H1 (cell line): ENCODE measurements around the gene PKMYT1. TPM values are rescaled to one million over a fixed set of nuclear protein-coding genes. Genes with fewer than 3 reads are reported as not detected.

Experiments
- BACH1 ChIP-seq: IDR thresholded peaks from 2 replicates; pipeline ENCODE4 v1.6.1; 2012; ENCODE audit warnings: low read length, improper control_type of control experiment
- CHD1 ChIP-seq: IDR thresholded peaks from 2 replicates; pipeline ENCODE4 v1.6.1; 2012; ENCODE audit warnings: low read depth, low read length, improper control_type of control experiment
- SIRT6 ChIP-seq: IDR thresholded peaks from one replicate; pipeline ENCODE4 v1.7.1; 2012; ENCODE audit warnings: low read length, inconsistent platforms
- TEAD4 ChIP-seq: IDR thresholded peaks from 2 replicates; pipeline ENCODE4 v1.6.1; 2012; ENCODE audit warnings: low read depth, low read length, inconsistent platforms, mixed read lengths
- polyA plus RNA-seq, 7 experiments: library from polyadenylated mRNA; depleted of rRNA in 3 of 7; stranded (reverse) in 5 of 7; unstranded in 2 of 7; fragments of >200 nt in 5 of 7; fragments of 200-250 nt in 2 of 7; gene quantifications; 1 replicate in 5 of 7; 2 replicates in 1 of 7; 4 replicates in 1 of 7; pipeline versions ENCODE4 v1.2.1 to v1.2.3, GENCODE V29; 2011 to 2013; ENCODE audit warnings: missing spikeins in 2 of 7, mixed read lengths in 2 of 7
- total RNA-seq: library from RNA; stranded (reverse); fragmentation: NEBNext Ultra II Directional; extraction: Animal tissue kit (Norgen Biotek cat#: 25700); gene quantifications from 2 replicates; pipeline ENCODE4 v1.2.1, GENCODE V29; 2021
- TF ChIP-seq, protein P1 (sequence below): IDR thresholded peaks from 2 replicates; pipeline ENCODE4 v1.6.1; 2011; ENCODE audit warnings: low read depth, mild to moderate bottlenecking, low read length; ENCODE audit not compliant: insufficient read depth

PKMYT1 gene
- total and polyA plus RNA-seq, 2 of the 8 experiments (the other 6 are each of a cell fraction or from before 2014, with no cell fraction given), result 74.7 to 85.2 TPM

DNA sequence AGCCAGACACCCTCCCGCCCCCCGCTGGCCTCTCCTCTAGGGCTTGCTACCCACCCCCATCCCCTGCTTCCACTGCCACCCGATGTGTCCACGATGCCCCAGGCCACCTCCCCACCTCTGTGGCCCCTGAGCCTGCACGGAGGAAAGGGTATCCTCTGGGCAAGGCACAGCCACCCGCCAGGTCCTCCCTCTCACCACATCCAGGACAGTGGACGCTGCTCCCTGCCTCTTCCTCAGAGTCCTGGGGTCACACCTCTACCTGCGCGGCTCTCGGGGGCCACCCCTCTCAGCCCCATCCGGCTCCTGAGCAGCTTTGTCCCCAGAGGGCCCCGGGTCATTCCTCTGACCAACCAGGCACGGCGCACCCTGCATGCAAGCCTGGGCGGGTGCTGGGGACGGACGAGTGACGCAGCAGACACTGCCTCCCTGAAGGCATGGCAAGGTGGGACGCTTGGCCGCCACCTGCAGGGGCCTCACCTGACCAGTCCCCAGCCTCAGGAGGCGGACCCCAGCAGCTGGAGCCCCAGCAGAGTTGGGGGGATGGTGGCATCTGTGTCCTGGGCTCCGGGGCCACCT, 43.7 kb downstream of the PKMYT1 start (continued):
- TF ChIP-seq BACH1 (no peak), TEAD4 (no peak), CHD1 (no peak), SIRT6 (no peak)
- TF ChIP-seq, protein P1, sequence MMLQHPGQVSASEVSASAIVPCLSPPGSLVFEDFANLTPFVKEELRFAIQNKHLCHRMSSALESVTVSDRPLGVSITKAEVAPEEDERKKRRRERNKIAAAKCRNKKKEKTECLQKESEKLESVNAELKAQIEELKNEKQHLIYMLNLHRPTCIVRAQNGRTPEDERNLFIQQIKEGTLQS, result no peak
